ENCODE measurements around the gene POLR3K.
A peak's percentile ranks its signal among the peaks of the same experiment; 100 is the strongest.
"Not testable (repeated sequence)": the region's sequence is repeated elsewhere in the genome, so short reads cannot be mapped to it uniquely, and the experiment has no call there.

POLR3K gene

DNA sequence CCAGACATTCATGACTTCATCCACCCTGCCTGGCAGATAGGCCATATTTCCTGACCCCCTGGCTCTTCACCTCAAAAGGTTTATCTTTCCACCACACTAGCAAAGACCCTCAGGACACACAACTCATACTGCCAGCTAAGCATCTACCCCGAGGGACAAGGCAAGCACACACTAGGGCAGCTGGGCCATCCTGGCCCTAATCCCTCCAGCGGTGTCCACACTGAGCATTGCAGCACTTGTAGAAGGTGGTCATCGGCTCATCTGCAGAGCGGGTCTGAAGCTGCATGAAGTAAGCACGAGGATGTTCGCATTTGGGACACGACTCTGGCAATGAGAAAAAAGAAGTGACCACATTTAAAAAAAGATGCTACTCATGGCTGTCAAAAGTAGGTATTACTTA, 6.2 kb downstream of the POLR3K start:
- DNase-seq, result no peak

- DNase-seq, result not testable (repeated sequence)
These were observed 6.9 kb downstream of the POLR3K start for GRCh38 chr16:46510-46909.

DNA sequence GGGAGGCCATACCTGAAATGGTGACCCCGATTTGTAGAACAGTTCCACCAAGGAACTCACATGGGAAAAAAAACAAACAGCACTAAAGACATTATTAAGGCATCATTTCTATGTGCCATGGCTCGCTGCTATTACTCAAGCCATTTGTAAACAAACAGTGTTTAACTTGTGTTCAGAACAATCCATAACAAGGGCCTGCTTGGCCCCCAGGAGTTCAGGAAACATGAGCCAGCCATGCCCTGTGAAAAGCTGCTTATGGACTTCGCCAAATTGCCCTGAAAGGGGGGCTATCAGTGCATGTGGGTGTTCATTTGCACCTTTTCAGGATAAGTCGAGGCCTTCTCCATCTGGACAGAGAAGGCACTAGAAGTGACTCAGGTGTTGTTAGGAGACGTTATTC, 8.0 kb downstream of the POLR3K start:
- no peak for DNase-seq

- no peak for DNase-seq
These were observed 8.8 kb downstream of the POLR3K start for GRCh38 chr16:44655-45054.

DNA sequence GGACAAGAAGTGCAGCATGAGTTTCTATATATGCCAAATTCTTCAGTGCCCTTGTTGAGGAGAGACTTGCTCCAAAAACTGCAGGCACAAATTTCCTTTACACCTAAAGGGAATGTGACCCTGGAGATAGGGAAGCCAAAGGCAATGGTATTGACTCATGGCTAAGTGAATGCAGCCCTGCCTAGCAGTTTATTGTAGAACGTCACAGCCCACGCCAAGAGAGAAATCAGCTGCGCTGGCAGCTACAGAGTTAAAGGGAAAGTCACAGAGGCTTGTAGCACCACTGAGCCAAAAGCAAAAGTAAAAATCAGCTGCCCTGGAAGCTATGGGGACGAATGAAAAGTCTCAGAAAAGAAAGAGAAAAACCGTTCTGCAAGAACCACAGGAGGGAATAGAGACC, 10.1 kb downstream of the POLR3K start:
- DNase-seq, result no peak

DNA sequence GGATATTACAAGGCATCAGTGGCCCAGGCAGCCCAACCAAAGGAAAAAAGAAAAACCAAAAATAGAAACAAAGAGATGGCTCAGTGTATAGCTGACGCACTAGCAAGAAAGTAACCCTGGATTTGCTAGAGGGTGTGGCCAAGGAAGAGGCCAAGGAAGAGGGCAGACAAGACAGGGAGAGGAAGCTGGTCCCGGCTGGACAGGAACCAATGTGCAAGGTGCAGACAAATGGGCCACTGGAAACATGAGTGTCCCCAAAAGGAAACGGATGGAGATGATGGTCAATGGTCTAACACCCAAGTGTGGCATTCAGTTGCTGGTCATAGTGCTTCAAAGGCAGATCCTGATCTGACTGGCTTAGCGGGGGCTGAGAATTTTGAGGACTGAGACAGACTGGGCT, 10.7 kb downstream of the POLR3K start:
- no peak for DNase-seq

DNA sequence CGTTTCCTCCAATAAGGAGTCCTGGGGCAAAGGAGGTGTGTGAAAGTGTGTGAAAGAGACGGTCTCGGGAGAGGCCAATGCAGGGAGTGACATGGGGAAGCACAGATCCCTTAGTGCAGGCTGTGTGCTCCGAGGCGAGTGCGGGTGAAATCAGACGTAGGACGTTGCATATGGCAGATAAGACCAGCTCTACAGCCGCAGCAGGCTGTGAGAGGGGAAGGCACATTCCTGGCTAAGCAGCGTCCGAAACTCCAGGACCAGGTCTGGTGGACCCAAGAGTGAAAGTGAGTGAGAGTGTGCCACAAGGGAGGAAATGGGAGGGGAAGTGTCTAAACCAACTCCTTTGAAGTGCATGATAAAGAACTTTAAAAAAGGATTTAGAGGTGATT, 11.3 kb downstream of the POLR3K start:
- DNase-seq, result no peak

- no peak for DNase-seq
These were observed 11.9 kb downstream of the POLR3K start for GRCh38 chr16:41439-42068.

GRCh38 chr16:38941-39892, 14.2 kb downstream of the POLR3K start:
- no peak for DNase-seq

- DNase-seq, result not testable (repeated sequence)
These were observed 15.2 kb downstream of the POLR3K start for GRCh38 chr16:38206-38605.

- no peak for DNase-seq
These were observed 15.9 kb downstream of the POLR3K start for GRCh38 chr16:37511-37910.

GRCh38 chr16:36336-36984, 16.9 kb downstream of the POLR3K start:
- no peak for DNase-seq

- DNase-seq, result no peak
These were observed 17.6 kb downstream of the POLR3K start for GRCh38 chr16:35678-36305.

GRCh38 chr16:35011-35677, 18.3 kb downstream of the POLR3K start:
- peak in 1 of 56 donors; percentile 17 for DNase-seq

DNA sequence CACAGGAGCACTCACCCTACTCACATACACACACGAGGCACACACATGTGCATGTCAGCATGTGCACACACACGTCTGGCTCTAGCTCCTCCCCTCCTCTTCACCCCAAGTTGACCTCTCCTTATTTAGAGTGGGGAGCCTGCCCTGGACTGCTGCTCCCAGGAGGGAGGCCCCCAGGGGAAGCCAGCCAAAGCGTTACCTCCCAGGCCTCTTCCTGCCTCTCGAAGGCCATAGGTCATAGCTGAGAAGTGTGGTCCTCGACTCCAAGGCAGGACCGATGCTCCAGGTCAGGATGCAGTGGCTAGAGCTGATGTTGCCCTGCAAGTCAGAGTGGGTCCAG, 18.8 kb downstream of the POLR3K start:
- DNase-seq, result no peak

- no peak for DNase-seq
These were observed 19.3 kb downstream of the POLR3K start for GRCh38 chr16:33877-34647.

- not testable (repeated sequence) for DNase-seq
These were observed 20.1 kb downstream of the POLR3K start for GRCh38 chr16:33154-33876.

GRCh38 chr16:30627-31026, 22.8 kb downstream of the POLR3K start:
- not testable (repeated sequence) for DNase-seq

- DNase-seq, result not testable (repeated sequence)
These were observed 27.5 kb downstream of the POLR3K start for GRCh38 chr16:25926-26348.

- DNase-seq, result not testable (repeated sequence)
These were observed 29.3 kb downstream of the POLR3K start for GRCh38 chr16:24151-24550.
